Measurements from ENCODE around the gene CTXND1.
A peak's percentile ranks its signal among the peaks of the same experiment; 100 is the strongest.

The CTXND1 gene

DNA sequence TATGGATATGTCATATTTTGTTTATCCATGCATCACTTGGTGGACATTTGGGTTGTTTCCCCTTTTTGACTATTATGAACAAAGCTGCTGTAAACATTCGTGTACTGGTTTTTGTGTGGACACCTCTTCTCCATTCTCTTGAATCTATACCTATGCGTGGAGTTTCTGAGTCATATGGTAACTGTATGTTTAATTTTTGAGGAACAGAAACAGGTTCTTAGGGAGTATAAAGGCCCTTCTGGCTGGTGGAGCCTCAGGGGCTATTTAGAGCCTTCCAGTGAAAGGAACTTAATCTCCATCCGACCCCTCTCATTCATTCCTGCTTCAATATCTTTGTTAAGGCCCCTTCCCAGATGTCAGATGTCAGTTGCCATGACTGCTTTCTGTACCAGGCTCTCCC, 14.1 kb upstream of the CTXND1 start:
- TF ChIP-seq, protein P1, sequence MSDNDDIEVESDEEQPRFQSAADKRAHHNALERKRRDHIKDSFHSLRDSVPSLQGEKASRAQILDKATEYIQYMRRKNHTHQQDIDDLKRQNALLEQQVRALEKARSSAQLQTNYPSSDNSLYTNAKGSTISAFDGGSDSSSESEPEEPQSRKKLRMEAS (IDR thresholded peaks at IDR 0.05): no peak
- TF ChIP-seq, protein P2, sequence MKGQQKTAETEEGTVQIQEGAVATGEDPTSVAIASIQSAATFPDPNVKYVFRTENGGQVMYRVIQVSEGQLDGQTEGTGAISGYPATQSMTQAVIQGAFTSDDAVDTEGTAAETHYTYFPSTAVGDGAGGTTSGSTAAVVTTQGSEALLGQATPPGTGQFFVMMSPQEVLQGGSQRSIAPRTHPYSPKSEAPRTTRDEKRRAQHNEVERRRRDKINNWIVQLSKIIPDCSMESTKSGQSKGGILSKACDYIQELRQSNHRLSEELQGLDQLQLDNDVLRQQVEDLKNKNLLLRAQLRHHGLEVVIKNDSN (IDR thresholded peaks at IDR 0.05): no peak
- no peak for TF ChIP-seq FOXM1 (IDR thresholded peaks at IDR 0.05; ENCODE audit: borderline replicate concordance, low read depth)
- no peak for TF ChIP-seq YY1 (IDR thresholded peaks at IDR 0.05; ENCODE audit: low read depth)
- TF ChIP-seq TAF1 (IDR thresholded peaks at IDR 0.05; ENCODE audit: low read depth): no peak
- TF ChIP-seq RAD21 (IDR thresholded peaks at IDR 0.05; ENCODE audit: low read depth): no peak
- no peak for TF ChIP-seq TEAD4 (IDR thresholded peaks at IDR 0.05)
- TF ChIP-seq CEBPB (IDR thresholded peaks at IDR 0.05): no peak
- no peak for TF ChIP-seq CREB1 (IDR thresholded peaks at IDR 0.05; ENCODE audit: low read depth)
- TF ChIP-seq EP300 (IDR thresholded peaks at IDR 0.05; ENCODE audit: borderline replicate concordance): no peak
- no peak for TF ChIP-seq NFIC (IDR thresholded peaks at IDR 0.05)
- TF ChIP-seq ZBTB7A (IDR thresholded peaks at IDR 0.05; ENCODE audit: low read depth): no peak
- TF ChIP-seq TCF12 (IDR thresholded peaks at IDR 0.05; ENCODE audit: low read depth): no peak
- TF ChIP-seq, protein P3, sequence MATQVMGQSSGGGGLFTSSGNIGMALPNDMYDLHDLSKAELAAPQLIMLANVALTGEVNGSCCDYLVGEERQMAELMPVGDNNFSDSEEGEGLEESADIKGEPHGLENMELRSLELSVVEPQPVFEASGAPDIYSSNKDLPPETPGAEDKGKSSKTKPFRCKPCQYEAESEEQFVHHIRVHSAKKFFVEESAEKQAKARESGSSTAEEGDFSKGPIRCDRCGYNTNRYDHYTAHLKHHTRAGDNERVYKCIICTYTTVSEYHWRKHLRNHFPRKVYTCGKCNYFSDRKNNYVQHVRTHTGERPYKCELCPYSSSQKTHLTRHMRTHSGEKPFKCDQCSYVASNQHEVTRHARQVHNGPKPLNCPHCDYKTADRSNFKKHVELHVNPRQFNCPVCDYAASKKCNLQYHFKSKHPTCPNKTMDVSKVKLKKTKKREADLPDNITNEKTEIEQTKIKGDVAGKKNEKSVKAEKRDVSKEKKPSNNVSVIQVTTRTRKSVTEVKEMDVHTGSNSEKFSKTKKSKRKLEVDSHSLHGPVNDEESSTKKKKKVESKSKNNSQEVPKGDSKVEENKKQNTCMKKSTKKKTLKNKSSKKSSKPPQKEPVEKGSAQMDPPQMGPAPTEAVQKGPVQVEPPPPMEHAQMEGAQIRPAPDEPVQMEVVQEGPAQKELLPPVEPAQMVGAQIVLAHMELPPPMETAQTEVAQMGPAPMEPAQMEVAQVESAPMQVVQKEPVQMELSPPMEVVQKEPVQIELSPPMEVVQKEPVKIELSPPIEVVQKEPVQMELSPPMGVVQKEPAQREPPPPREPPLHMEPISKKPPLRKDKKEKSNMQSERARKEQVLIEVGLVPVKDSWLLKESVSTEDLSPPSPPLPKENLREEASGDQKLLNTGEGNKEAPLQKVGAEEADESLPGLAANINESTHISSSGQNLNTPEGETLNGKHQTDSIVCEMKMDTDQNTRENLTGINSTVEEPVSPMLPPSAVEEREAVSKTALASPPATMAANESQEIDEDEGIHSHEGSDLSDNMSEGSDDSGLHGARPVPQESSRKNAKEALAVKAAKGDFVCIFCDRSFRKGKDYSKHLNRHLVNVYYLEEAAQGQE (IDR thresholded peaks at IDR 0.05; ENCODE audit: low read depth): no peak

DNA sequence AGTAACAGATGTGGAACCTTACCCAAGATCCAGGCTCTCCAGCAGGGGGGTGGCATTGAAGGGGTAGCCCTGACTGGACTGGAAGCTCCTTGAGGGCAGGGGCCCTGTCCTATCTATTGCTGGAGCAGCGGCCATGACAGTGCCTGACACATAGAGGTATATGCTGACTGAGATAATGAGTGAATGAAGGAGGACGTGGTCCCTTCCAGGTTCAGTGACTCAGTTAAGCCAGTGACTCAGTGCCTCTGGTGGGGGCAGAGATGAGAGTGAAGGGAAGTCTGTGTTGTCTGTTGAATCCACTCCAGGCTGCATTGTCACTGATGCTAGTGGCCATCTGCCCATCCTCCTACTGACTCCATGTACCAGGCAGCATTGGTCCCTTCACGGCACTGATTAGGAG, 13.0 kb upstream of the CTXND1 start:
- TF ChIP-seq CEBPB (IDR thresholded peaks at IDR 0.05) (no peak), TCF12 (IDR thresholded peaks at IDR 0.05; ENCODE audit: low read depth) (no peak), TEAD4 (IDR thresholded peaks at IDR 0.05) (no peak), NFIC (IDR thresholded peaks at IDR 0.05) (no peak), EGR1 (IDR thresholded peaks at IDR 0.05) (no peak), YY1 (IDR thresholded peaks at IDR 0.05; ENCODE audit: low read depth) (no peak)
- TF ChIP-seq, protein P2 (IDR thresholded peaks at IDR 0.05): no peak

DNA sequence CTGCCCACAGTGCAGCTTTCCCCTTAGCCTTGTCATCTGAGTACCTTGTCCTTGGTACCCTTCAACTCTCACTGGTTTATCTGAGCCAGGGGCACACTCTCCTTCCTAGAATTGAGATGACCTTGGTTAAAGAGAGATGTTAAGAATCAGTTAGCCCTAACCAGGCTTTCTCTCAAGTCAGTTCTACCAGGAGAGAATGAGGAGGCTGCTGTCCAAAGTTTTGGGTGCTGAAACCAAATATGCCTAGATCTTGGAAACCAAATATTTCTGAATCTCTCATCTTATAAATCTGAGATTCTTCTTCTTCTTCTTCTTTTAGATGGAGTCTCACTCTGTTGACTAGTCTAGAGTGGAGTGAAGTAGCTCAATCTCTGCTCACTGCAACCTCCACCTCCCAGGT, 12.0 kb upstream of the CTXND1 start:
- no peak for TF ChIP-seq YY1 (IDR thresholded peaks at IDR 0.05; ENCODE audit: low read depth)
- TF ChIP-seq, protein P3 (IDR thresholded peaks at IDR 0.05; ENCODE audit: low read depth): peak; percentile 85

DNA sequence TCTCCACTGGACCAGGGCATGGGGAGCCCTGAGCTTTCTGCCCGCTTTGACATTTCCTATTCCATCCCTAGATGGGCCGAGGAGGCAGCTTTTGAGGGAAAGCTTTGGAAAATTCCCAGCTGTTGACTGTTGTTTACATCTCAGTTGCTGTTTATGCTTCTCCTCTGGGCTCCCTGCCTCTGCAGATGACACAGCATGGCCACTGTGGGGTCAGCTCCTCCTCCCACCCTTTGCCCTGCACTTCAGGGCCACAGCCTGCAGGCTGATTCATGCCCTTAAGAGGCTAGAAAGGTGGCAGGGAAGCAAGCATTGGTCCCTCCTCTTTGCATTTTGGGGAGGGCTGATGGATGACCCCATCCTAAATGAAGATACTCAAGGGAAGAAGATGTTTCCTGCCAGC, 8.5 kb upstream of the CTXND1 start:
- no peak for TF ChIP-seq TAF1 (IDR thresholded peaks at IDR 0.05; ENCODE audit: low read depth)
- TF ChIP-seq TEAD4 (IDR thresholded peaks at IDR 0.05): no peak
- TF ChIP-seq, protein P2 (IDR thresholded peaks at IDR 0.05): no peak

DNA sequence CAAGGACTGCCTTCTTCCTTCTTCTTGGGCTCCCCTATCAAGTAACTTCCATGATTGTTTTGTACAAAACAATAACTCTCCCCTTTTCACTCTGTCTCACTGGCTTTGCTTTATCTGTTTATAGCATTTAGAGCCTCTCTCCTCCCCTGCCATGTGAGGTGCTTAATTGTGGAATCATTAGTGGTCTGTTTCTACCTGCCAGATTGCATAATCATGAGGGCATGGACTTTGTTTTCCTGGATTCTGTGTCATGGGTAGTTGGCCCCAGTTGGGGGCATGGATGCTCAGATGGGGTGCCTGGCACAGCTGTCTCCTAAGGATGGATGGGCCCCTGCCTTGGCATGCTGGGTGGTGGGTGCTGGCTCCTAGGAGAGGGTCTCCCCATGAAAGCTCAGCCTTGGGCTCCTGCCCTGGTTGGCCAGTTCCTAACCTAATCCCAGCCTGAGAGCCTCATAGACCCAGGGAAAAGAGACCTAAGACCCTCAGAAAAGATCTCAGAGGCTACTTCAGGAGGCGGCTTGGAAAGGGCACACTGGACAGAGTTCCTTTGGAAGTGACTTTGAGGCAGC, 8.0 kb upstream of the CTXND1 start:
- TF ChIP-seq TEAD4 (IDR thresholded peaks at IDR 0.05) (no peak), ZBTB7A (IDR thresholded peaks at IDR 0.05; ENCODE audit: low read depth) (no peak), FOXM1 (IDR thresholded peaks at IDR 0.05; ENCODE audit: borderline replicate concordance, low read depth) (no peak), NFIC (IDR thresholded peaks at IDR 0.05) (no peak), RAD21 (IDR thresholded peaks at IDR 0.05; ENCODE audit: low read depth) (no peak), CEBPB (IDR thresholded peaks at IDR 0.05) (no peak), TAF1 (IDR thresholded peaks at IDR 0.05; ENCODE audit: low read depth) (no peak)
- TF ChIP-seq, protein P3 (IDR thresholded peaks at IDR 0.05; ENCODE audit: low read depth): no peak
- TF ChIP-seq, protein P1 (IDR thresholded peaks at IDR 0.05): no peak

All from Ishikawa (cell line).